ENCODE data around the gene OCA2.

- TF ChIP-seq CTCF (IDR thresholded peaks at IDR 0.05; ENCODE audit: low read length): no peak
- TF ChIP-seq EZH2 (optimal IDR thresholded peaks at IDR 0.05; ENCODE audit: low read depth, low read length): no peak
- no peak for TF ChIP-seq EZH2phosphoT487 (IDR thresholded peaks at IDR 0.05; ENCODE audit: low read length)
Measured at GRCh38 chr15:28022961-28023360, 76.2 kb downstream of the OCA2 start.
